ENCODE data around the gene DLAT. TPM values are rescaled to one million over a fixed set of nuclear protein-coding genes. Genes with fewer than 3 reads are reported as not detected.

The DLAT gene
- total RNA-seq, 1 experiment from 2014 or later: 68.1 TPM

- H3K9ac ChIP-seq (ENCODE audit: low read length): no peak overlapping the region
- POLR2A ChIA-PET: no interaction called here
- no peaks in the 10 kb centered on the region for H3K27me3 ChIP-seq (ENCODE audit: insufficient read depth, low read length)
- ATAC-seq (peak; percentile 98), DNase-seq (ENCODE audit: low read depth, low spot score) (peak; percentile 31)
- no peak overlapping the region for H2AFZ ChIP-seq (ENCODE audit: low read depth, low read length, poor library complexity, severe bottlenecking)
- H3K79me2 ChIP-seq (ENCODE audit: insufficient read depth, low read length): no peaks in the 10 kb centered on the region
- CTCF ChIA-PET: interaction anchor here (0.6 to 3.8 kb wide), 12 partner anchors 9 to 395 kb away, joined by 3 to 42 read pairs (median 4); no protein-coding TSS in a partner anchor
- no peaks in the 10 kb centered on the region for H4K20me1 ChIP-seq (ENCODE audit: insufficient read depth)
- RAD21 ChIA-PET (ENCODE audit: low non-redundant PET in 1 of 2, low total read pairs in 2 of 2, uncharacterized antibody in 2 of 2, unreplicated experiment in 2 of 2): interaction anchor here (1.0 to 1.4 kb wide), 2 partner anchors 50 kb away, joined by 5 to 9 read pairs; no protein-coding TSS in a partner anchor
- no peak for TF ChIP-seq POLR2AphosphoS5 (IDR thresholded peaks at IDR 0.05; ENCODE audit: low read depth, low read length)
- peak; percentile 83 for TF ChIP-seq RAD21 (IDR thresholded peaks at IDR 0.05; ENCODE audit: low read depth)
- peak; percentile 66 to 82 (median 80) for TF ChIP-seq CTCF (IDR thresholded peaks at IDR 0.05 in 2 of 3, conservative IDR thresholded peaks at IDR 0.05 in 1 of 3; ENCODE audit: borderline replicate concordance in 1 of 3, insufficient read depth in 1 of 3, low read depth in 2 of 3, low read length in 2 of 3)
- no peaks in the 10 kb centered on the region for H3K4me1 ChIP-seq (ENCODE audit: control insufficient read depth in 1 of 2, insufficient read depth in 2 of 2, low read length in 2 of 2)
- intact Hi-C loops (cut with micrococcal nuclease): loop anchor here (1.0 kb wide), 2 partner anchors 51 to 103 kb away; partner anchors contain the start of genes CFAP68 and FDXACB1
- H3K9me3 ChIP-seq (ENCODE audit: control insufficient read depth in 1 of 2, insufficient read depth in 1 of 2, low read depth in 1 of 2, low read length in 2 of 2): no peaks in the 10 kb centered on the region
- BruUV-seq (replicated peaks): no TSS peak
- H3K4me2 ChIP-seq (ENCODE audit: low read length): no peak overlapping the region
- no peak overlapping the region for H3K4me3 ChIP-seq (replicated peaks in 1 of 2; ENCODE audit: low read depth in 1 of 2, low read length in 2 of 2)
- no peaks in the 10 kb centered on the region for H3K9me2 ChIP-seq (ENCODE audit: insufficient read depth)
- no peak overlapping the region for H3K27ac ChIP-seq (ENCODE audit: low read depth, low read length)
- H3K36me3 ChIP-seq (ENCODE audit: control insufficient read depth in 1 of 2, insufficient read depth in 2 of 2, low read length in 2 of 2): no peaks in the 10 kb centered on the region
Measured at GRCh38 chr11:111982019-111982464, 43.2 kb upstream of the DLAT start.

- POLR2A ChIA-PET: no interaction called here
- intact Hi-C loops (cut with micrococcal nuclease): loop anchor here (1.0 kb wide), 2 partner anchors 51 to 103 kb away; partner anchors contain the start of genes CFAP68 and FDXACB1
- no peaks in the 10 kb centered on the region for H4K20me1 ChIP-seq (ENCODE audit: insufficient read depth)
- DNase-seq (ENCODE audit: low read depth, low spot score) (no peak), ATAC-seq (no peak)
- no peak overlapping the region for H3K27ac ChIP-seq (ENCODE audit: low read depth, low read length)
- H3K9ac ChIP-seq (ENCODE audit: low read length): no peak overlapping the region
- H3K4me2 ChIP-seq (ENCODE audit: low read length): no peak overlapping the region
- CTCF ChIA-PET: interaction anchor here (0.9 to 3.8 kb wide), 9 partner anchors 10 to 396 kb away, joined by 3 to 42 read pairs (median 5); no protein-coding TSS in a partner anchor
- no peaks in the 10 kb centered on the region for H3K36me3 ChIP-seq (ENCODE audit: control insufficient read depth in 1 of 2, insufficient read depth in 2 of 2, low read length in 2 of 2)
- H3K27me3 ChIP-seq (ENCODE audit: insufficient read depth, low read length): no peaks in the 10 kb centered on the region
- H2AFZ ChIP-seq (ENCODE audit: low read depth, low read length, poor library complexity, severe bottlenecking): no peak overlapping the region
- H3K4me3 ChIP-seq (replicated peaks in 1 of 2; ENCODE audit: low read depth in 1 of 2, low read length in 2 of 2): no peak overlapping the region
- RAD21 ChIA-PET (ENCODE audit: low non-redundant PET in 1 of 2, low total read pairs in 2 of 2, uncharacterized antibody in 2 of 2, unreplicated experiment in 2 of 2): interaction anchor here in 1 of 2 experiments (1.4 kb wide), 1 partner anchor 51 kb away, joined by 9 read pairs; no protein-coding TSS in a partner anchor
- H3K79me2 ChIP-seq (ENCODE audit: insufficient read depth, low read length): no peaks in the 10 kb centered on the region
- no peaks in the 10 kb centered on the region for H3K9me2 ChIP-seq (ENCODE audit: insufficient read depth)
- no peaks in the 10 kb centered on the region for H3K9me3 ChIP-seq (ENCODE audit: control insufficient read depth in 1 of 2, insufficient read depth in 1 of 2, low read depth in 1 of 2, low read length in 2 of 2)
- BruUV-seq (replicated peaks): no TSS peak
- H3K4me1 ChIP-seq (ENCODE audit: control insufficient read depth in 1 of 2, insufficient read depth in 2 of 2, low read length in 2 of 2): no peaks in the 10 kb centered on the region
- TF ChIP-seq YY1 (IDR thresholded peaks at IDR 0.05; ENCODE audit: extremely low read depth, insufficient replicate concordance, low read depth, low read length): no peak
- TF ChIP-seq ZBTB33 (IDR thresholded peaks at IDR 0.05; ENCODE audit: extremely low read depth, insufficient replicate concordance, low read length): no peak
- TF ChIP-seq CBX3 (IDR thresholded peaks at IDR 0.05; ENCODE audit: low read depth): no peak
- TF ChIP-seq SP1 (IDR thresholded peaks at IDR 0.05; ENCODE audit: low read depth): no peak
- TF ChIP-seq MAX (IDR thresholded peaks at IDR 0.05): no peak
- no peak for TF ChIP-seq EZH2 (IDR thresholded peaks at IDR 0.05)
- no peak for TF ChIP-seq TCF7L2 (IDR thresholded peaks at IDR 0.05; ENCODE audit: borderline replicate concordance, extremely low read depth, insufficient read depth, insufficient read length)
- TF ChIP-seq EZH2phosphoT487 (IDR thresholded peaks at IDR 0.05; ENCODE audit: borderline replicate concordance): no peak
- no peak for TF ChIP-seq RAD21 (IDR thresholded peaks at IDR 0.05; ENCODE audit: low read depth)
- TF ChIP-seq POLR2AphosphoS5 (IDR thresholded peaks at IDR 0.05; ENCODE audit: low read depth, low read length): no peak
- TF ChIP-seq ZNF274 (IDR thresholded peaks at IDR 0.05; ENCODE audit: low read depth, low read length): no peak
- TF ChIP-seq POLR2A (IDR thresholded peaks at IDR 0.05; ENCODE audit: borderline replicate concordance, extremely low read depth, insufficient read depth, insufficient read length): no peak
Measured at GRCh38 chr11:111982541-111983186, 42.5 kb upstream of the DLAT start.

Measured in HCT116 (cell line).